Muscle layer of colon (tissue), 2 donors: ENCODE measurements around the gene NELFB.

Experiments
- H3K27ac ChIP-seq: one replicate; pipeline ENCODE4 v1.7.0; 2013; ENCODE audit warnings: low read depth, mild to moderate bottlenecking, low read length, moderate library complexity
- H3K27me3 ChIP-seq, 2 donors: one replicate each; pipeline ENCODE4 v1.7.0; 2013; ENCODE audit warnings: low read length in 2 of 2, mild to moderate bottlenecking in 2 of 2; ENCODE audit not compliant: insufficient read depth in 2 of 2, control insufficient read depth in 1 of 2
- H3K36me3 ChIP-seq: one replicate; pipeline ENCODE4 v1.7.0; 2013; ENCODE audit warnings: mild to moderate bottlenecking, low read length; ENCODE audit not compliant: insufficient read depth
- H3K4me1 ChIP-seq: one replicate; pipeline ENCODE4 v1.7.0; 2013; ENCODE audit warnings: mild to moderate bottlenecking, low read length; ENCODE audit not compliant: insufficient read depth
- H3K4me3 ChIP-seq, 2 donors: one replicate each; pipeline ENCODE4 v1.7.0; 2013; ENCODE audit warnings: low read length in 2 of 2, low read depth in 1 of 2, mild to moderate bottlenecking in 1 of 2, moderate library complexity in 1 of 2
- H3K9ac ChIP-seq: one replicate; pipeline ENCODE4 v1.7.0; 2013; ENCODE audit warnings: low read length
- H3K9me3 ChIP-seq: one replicate; pipeline ENCODE4 v1.7.0; 2013; ENCODE audit warnings: mild to moderate bottlenecking, low read length
- donor health status: abdominal sarcoma.
- donor health status: Adenocarcinoma of cecum.

Gene NELFB

DNA sequence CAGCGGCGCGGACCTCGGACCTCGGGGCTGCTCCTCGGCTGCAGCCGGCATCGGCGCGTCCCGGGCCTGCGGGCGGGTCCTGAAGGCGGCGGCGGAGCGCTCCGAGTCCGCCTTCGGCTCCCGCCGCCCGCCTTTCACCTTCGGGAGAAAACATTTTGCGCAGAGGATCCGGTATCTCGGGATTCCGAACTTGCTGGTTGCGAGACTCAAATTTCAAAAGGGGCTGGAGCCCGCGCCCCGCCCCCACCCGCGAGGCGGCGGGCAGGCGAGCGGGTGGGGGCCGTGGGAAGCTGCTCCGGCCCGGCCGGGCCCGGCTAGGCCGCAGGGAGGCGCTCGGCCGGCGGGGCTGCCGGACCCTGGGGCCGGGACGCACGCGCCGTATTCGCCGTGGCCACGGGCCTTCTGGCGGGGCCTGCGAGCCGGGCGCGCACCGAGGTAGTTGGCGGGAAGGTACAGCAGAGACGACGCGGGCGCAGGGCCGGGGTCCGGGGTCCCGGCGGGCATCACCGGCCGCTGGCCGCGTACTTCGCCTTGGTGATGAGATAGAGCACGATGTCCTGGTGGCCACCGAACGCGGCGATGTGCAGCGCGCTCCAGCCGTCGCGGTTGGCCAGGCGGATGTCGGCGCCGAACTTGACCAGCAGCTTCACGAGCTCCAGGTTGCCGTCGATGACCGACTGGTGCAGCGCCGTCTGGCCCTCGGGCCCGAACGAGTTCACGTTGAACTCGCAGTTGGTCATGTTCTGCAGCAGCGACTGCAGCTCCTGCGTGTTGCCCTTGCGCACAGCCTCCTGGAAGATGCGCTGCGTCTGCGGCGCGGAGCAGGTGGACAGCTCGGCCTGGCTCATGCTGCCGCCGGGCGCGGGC lies 46.2 kb downstream of the NELFB start:
- Histone ChIP-seq H3K27me3 (peaks cover 62 to 90% of the 10 kb centered on the region in 2 donors), H3K4me3 (peak overlapping the region; percentile 6 to 32), H3K9me3 (no peaks in the 10 kb centered on the region), H3K36me3 (no peaks in the 10 kb centered on the region), H3K9ac (no peak overlapping the region), H3K4me1 (peaks cover 18% of the 10 kb centered on the region), H3K27ac (no peak overlapping the region)

DNA sequence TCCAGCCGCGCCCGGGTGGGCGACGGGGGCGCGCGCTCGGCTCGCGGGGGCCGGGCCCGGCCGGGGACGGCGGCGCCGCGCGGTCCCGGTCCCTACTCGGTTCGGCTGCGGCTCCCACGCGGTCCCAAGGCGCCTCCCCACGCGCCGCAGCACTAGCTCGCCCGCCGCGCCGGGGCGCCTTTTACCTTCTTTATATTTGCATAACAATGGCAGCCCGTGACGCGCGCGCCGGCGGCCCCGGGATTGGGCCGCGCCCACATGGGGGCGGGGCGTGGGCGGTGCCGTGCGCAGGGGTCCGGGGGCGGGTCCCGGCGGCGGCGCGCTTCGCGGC lies 47.0 kb downstream of the NELFB start, which contains the start of gene NRARP:
TSS of gene NRARP (minus strand) at position 154 of the 331 bp plus-strand sequence. CDS start 343 bp downstream, outside the sequence.
- Histone ChIP-seq H3K9ac (no peak within 1 kb of the TSS), H3K4me1 (peaks cover 19% of the 10 kb centered on the region), H3K27me3 (peaks cover 55 to 90% of the 10 kb centered on the region in 2 donors), H3K27ac (no peak within 1 kb of the TSS), H3K36me3 (no peaks in the 10 kb centered on the region), H3K9me3 (no peaks in the 10 kb centered on the region), H3K4me3 (peak within 1 kb of the TSS in 1 of 2 donors; percentile 32)

DNA sequence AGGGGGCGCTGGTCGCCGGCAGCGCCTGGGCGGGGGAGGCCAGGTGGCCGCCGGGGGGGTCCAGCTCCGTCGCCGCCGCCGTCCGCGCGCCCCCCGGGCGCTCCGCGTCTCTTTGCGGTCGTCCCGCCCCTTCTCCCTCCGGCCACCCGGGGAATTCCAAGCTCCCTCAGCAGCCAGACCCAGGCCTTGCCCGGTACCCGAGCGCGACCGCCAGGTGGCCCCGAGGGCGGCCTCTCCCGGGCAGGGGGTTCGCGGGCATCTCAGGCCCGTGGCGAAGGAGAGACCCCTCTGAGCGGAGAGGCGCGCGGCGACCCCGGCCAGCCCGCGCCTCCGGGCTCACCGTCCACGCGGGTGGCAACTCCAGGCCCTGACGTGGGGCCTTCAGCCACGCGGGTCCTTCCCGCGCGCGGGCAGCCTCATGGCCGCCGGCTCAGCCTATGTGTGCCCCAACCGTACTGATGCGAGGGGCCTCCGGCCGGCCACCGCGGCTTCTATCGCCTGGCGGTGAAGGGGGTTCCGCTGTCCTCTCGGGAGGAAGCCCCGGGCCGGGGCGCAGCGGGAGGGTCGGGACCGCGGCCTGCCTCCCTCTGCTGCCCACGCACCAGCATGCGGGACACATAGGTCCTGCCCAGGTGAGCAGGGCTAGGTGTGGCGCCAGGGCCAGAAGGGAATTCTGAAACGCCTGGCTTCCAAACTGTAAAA lies 47.5 kb downstream of the NELFB start:
- H3K9me3 ChIP-seq = no peaks in the 10 kb centered on the region
- H3K27me3 ChIP-seq = peaks cover 50 to 90% of the 10 kb centered on the region in 2 donors
- H3K36me3 ChIP-seq = no peaks in the 10 kb centered on the region
- no peak overlapping the region for H3K9ac ChIP-seq
- no peak overlapping the region for H3K27ac ChIP-seq
- peaks cover 19% of the 10 kb centered on the region for H3K4me1 ChIP-seq
- H3K4me3 ChIP-seq = no peak overlapping the region

DNA sequence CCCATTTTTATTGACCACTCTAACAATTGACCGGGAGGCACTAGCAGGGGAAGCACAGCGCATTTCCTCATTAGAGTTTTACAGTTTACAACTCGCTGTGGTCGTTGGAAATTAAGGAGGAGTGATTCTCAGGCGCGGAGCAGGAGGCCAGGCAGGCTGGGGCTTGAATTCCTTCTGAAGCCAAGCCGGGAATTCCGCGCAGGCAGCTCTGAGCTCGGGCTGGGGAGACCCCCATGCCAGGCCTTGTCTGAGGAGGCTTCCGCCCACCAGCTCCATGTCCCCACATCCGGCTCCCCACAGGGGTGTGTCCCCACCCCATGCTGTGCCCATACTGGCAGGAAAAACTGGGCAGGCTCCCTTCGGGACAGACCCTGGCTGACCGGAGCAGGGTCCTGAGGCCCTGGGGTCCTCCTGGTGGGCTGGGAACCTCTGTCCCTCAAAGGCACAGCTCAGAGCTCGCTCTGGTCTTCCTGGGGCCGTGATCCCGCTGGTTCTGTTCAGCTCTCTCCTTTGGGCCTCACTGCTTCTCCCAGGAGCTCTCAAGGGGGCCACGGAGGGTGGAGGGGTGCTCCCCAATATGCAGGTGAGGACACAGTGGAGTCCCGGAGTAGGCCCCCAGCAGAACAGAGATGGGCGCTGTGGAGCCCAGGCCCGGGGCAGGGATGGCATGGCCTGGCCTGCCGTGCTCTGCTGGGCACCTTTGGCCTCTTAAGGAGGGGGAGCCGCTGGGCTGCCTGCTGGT lies 48.2 kb downstream of the NELFB start:
- H3K27me3 ChIP-seq = peaks cover 43 to 85% of the 10 kb centered on the region in 2 donors
- no peak overlapping the region for H3K27ac ChIP-seq
- no peaks in the 10 kb centered on the region for H3K9me3 ChIP-seq
- H3K9ac ChIP-seq = no peak overlapping the region
- H3K36me3 ChIP-seq = no peaks in the 10 kb centered on the region
- no peak overlapping the region for H3K4me3 ChIP-seq
- peaks cover 19% of the 10 kb centered on the region for H3K4me1 ChIP-seq

DNA sequence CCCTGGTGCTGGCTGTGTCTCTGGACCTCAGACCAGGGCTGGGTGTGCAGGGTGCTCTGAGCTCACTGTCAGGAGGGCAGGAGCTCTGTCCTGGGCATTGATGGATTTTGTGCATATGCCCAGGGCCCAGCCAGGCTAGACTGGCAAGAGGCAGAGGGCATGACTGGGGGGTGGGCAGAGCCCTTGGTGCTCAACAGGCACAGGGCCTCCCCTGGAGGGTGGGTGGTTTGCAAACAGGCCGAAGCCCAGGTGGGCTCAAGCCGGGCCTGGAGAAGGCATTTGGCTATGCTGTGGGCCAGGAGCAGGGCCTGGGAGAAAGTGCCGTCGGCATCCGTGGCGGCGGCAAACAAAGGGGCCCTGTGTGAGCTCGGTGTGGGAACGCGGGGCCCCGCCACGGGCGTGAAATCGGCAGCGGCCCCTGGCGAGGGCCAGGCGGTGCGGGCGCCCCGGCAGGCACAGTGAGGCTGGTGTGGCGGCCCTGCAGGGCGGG lies 48.8 kb downstream of the NELFB start:
- peaks cover 19% of the 10 kb centered on the region for H3K4me1 ChIP-seq
- peaks cover 36 to 79% of the 10 kb centered on the region in 2 donors for H3K27me3 ChIP-seq
- no peak overlapping the region for H3K4me3 ChIP-seq
- no peak overlapping the region for H3K9ac ChIP-seq
- no peaks in the 10 kb centered on the region for H3K36me3 ChIP-seq
- no peaks in the 10 kb centered on the region for H3K9me3 ChIP-seq
- H3K27ac ChIP-seq = no peak overlapping the region

DNA sequence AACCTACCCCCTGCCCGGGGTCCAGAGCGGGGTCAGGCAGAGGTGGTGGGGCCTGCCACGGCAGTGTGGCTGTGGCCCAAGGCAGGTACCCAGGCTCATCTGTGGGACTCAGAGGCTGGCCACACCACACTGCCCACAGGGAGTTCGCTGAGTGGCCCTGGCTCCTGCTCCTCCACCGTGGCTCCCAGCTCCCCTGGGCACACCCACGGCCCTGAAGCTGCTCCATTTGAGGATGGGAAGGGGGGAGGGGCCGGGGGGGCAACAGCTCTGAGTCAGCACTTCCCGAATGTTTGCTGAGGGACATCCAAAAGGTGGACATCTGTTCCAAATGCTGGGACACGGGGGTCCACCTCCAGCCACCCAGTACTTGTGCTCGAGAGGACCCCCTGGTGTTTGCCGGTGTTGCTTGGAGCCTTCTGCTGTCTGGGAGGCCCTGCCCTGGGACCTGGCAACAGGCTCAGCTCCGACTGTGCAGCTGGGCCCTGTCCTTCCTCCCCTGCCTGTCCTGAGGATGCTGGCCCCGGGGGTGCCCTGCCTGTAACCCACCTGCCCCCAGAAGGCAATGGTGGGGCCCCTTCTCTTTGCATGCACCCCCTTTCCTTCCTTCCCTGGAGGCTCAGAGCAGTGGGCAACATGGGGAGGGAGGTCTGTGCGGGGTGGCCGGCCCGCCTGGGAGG lies 49.4 kb downstream of the NELFB start:
- Histone ChIP-seq H3K9me3 (no peaks in the 10 kb centered on the region), H3K27ac (no peak overlapping the region), H3K36me3 (no peaks in the 10 kb centered on the region), H3K9ac (no peak overlapping the region), H3K27me3 (peaks cover 32 to 77% of the 10 kb centered on the region in 2 donors), H3K4me1 (peaks cover 19% of the 10 kb centered on the region), H3K4me3 (no peak overlapping the region)

DNA sequence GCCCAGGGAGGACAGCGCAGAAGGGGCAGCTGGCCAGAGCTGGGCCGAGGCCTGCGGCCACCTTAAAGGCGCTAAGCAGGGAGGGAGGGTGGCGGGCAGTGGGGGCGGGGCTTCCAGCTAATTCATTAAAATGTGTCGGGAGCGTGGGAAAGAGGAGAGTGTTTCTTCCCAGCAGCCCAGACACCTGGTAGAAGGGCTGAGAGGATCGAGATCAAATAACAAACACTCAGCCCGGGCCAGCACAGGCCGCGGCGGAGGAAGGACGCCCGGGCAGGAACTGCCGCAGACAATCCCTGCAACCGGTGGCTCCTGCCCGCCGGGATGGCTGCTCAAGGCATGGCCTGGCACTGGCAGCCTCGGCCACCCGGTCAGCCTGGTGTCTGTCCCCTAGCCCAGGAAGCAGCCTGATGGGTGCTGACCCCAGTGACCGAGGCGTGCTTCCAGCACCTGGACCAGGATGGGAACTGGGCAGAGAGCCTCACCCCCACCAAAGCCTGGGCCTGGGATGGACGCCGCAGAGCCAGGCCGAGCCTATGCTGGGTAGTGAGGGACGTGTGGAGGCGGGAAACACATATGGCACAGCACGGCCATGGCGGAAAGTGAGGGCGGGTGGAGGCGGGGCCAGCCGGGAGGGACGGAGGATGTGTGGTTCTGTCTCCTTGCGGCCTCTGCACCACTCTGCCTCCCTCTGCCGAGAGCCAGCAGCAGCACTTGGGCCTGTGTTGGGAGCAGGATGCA lies 50.1 kb downstream of the NELFB start:
- Histone ChIP-seq H3K4me1 (peaks cover 19% of the 10 kb centered on the region), H3K4me3 (no peak overlapping the region), H3K9me3 (no peaks in the 10 kb centered on the region), H3K27me3 (peaks cover 25 to 70% of the 10 kb centered on the region in 2 donors), H3K9ac (no peak overlapping the region), H3K36me3 (no peaks in the 10 kb centered on the region), H3K27ac (no peak overlapping the region)

DNA sequence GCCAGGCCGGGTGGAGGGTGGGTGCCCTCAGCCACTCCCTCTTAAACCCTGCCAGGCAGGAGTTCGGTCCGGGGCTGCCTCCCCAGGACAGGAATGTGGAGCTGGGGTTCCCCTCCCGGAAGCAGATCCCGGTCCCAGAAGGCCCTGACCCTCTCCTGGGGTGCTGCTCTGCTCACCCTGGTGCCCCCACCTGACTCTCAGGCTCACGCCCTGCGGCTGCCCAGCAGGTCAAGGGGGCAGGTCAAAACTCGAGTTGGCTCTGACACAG lies 50.6 kb downstream of the NELFB start:
- Histone ChIP-seq H3K27me3 (peaks cover 20 to 65% of the 10 kb centered on the region in 2 donors), H3K4me1 (peaks cover 14% of the 10 kb centered on the region), H3K9me3 (no peaks in the 10 kb centered on the region), H3K27ac (no peak overlapping the region), H3K9ac (no peak overlapping the region), H3K4me3 (no peak overlapping the region), H3K36me3 (no peaks in the 10 kb centered on the region)

DNA sequence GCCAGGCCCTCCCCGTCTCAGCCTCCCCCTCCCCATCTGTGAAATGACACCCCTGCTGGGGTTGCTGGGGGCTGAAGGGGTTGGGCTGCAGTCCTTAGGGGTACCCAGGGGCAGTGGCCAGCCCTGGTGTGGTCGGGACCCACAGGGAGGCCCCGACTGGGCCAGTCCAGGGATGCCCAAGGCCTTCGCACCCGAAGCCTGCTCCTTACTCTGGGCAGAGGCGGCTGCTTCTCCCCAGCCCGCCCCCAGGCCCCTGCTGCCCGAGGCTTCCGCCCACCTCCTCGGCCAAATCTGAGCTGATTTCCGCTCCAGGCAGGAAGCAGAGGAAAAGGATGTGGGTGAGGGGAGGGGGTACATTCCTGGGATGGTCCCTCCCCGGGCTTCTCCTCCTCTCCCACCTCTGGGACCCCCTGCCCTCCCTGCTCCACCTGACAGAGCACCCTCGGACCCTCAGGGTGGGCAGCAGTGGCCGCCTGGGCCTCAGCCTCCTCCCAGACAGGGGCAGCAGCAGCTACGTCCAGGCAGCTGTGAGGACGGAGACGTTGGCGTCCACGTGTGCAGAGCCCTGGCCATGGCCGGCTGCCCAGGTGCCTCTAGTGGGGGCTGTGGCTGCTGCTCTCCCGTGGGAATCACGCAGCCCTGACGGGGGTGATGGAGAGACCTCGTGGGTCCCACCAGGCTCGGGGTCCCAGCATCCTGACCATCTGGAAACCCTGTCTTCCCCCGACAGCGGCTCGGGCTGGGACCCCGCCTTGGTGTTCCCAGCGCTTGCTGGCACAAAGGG lies 51.1 kb downstream of the NELFB start:
- H3K9ac ChIP-seq = no peak overlapping the region
- H3K4me1 ChIP-seq = peaks cover 12% of the 10 kb centered on the region
- peaks cover 18 to 60% of the 10 kb centered on the region in 2 donors for H3K27me3 ChIP-seq
- H3K27ac ChIP-seq = no peak overlapping the region
- H3K36me3 ChIP-seq = no peaks in the 10 kb centered on the region
- H3K4me3 ChIP-seq = no peak overlapping the region
- no peaks in the 10 kb centered on the region for H3K9me3 ChIP-seq

DNA sequence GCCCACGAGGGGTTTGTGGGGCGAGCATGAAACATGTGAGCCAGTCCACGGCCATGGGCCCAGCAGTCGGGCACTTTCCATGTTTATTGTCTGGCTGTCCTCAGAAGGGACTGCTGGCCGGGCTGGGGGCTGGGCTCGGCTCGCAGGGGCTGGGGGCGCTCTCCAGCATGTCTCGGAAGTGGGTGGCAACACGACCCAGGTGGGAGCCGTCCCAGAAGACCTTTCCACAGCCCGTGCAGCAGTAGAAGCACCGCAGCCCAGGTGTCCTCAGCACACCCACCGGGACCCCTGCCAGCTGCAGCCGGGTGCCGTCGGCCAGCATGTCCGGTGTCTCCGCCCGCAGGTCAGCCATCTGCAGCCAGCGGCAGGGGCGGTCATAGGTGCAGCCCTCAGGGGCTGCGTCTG lies 51.7 kb downstream of the NELFB start:
- no peak overlapping the region for H3K27ac ChIP-seq
- H3K9me3 ChIP-seq = no peaks in the 10 kb centered on the region
- H3K4me1 ChIP-seq = peaks cover 12% of the 10 kb centered on the region
- H3K9ac ChIP-seq = no peak overlapping the region
- no peak overlapping the region for H3K4me3 ChIP-seq
- peaks cover 18 to 57% of the 10 kb centered on the region in 2 donors for H3K27me3 ChIP-seq
- no peaks in the 10 kb centered on the region for H3K36me3 ChIP-seq
